ENCODE data around the gene PLEKHA1. TPM values are rescaled to one million over a fixed set of nuclear protein-coding genes. Genes with fewer than 3 reads are reported as not detected.

PLEKHA1 gene
- total and polyA plus RNA-seq, 2 donors (not counting 1 experiment from before 2014, with no cell fraction given) = 9.0 to 34.0 TPM

DNA sequence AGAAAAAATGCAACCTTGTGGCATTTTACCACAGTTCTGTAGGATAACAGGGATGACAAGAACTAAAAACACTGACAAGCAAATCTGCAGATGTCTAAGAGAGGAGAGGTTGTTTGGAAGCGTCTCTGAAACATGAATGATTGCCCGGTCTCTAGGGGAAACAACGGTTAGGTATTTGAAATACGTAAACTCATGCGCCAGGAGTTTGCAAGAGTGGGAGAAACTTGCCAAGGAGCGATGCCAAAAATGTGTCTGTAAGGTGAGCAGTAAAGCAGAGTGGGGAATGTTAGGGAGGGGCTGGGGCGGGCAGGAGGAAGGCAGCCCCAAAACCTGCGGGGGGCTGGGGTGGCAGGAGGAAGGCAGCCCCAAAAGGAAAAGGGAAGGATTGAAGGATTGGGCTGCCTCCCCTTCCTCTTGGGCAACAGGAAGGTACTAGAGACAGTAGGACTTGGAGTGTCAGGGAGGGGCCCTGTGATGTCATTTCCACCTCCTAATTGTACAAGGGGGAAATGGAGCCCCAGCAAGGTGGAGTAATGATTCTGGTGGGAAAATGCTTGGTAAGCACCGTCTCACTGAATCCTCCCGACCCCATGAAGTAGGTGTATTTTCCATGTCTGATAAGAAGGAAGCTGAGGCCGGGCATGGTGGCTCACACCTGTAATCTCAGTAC, 33.2 kb upstream of the PLEKHA1 start:
- H3K27ac Mint-ChIP-seq = no peak overlapping the region
- H2AFZ ChIP-seq (ENCODE audit: insufficient read depth, low read depth, low read length, poor library complexity, severe bottlenecking) = no peak overlapping the region
- ChIA-PET POLR2A (no interaction called here), CTCF (interaction anchor here (4.3 to 4.4 kb wide), 2 partner anchors 92 to 94 kb away, joined by 23 to 114 read pairs; no protein-coding TSS in a partner anchor)
- H3K79me2 ChIP-seq (ENCODE audit: control insufficient read depth, insufficient read depth, low read length) = no peaks in the 10 kb centered on the region
- intact Hi-C loops (cut with micrococcal nuclease) = loop anchor here (10.0 kb wide), 1 partner anchor 1214 kb away; no protein-coding TSS in a partner anchor
- ATAC-seq (ENCODE audit: low read depth) (no peak), DNase-seq (no peak)
- H3K9ac ChIP-seq (ENCODE audit: low read length) = no peak overlapping the region
- H3K4me2 ChIP-seq (replicated peaks; ENCODE audit: low read depth, low read length, poor library complexity, severe bottlenecking) = no peak overlapping the region
- TF ChIP-seq EZH2 (IDR thresholded peaks at IDR 0.05; ENCODE audit: borderline replicate concordance, insufficient read depth, low read depth, low read length, poor library complexity, severe bottlenecking) = no peak
- TF ChIP-seq, protein P1, sequence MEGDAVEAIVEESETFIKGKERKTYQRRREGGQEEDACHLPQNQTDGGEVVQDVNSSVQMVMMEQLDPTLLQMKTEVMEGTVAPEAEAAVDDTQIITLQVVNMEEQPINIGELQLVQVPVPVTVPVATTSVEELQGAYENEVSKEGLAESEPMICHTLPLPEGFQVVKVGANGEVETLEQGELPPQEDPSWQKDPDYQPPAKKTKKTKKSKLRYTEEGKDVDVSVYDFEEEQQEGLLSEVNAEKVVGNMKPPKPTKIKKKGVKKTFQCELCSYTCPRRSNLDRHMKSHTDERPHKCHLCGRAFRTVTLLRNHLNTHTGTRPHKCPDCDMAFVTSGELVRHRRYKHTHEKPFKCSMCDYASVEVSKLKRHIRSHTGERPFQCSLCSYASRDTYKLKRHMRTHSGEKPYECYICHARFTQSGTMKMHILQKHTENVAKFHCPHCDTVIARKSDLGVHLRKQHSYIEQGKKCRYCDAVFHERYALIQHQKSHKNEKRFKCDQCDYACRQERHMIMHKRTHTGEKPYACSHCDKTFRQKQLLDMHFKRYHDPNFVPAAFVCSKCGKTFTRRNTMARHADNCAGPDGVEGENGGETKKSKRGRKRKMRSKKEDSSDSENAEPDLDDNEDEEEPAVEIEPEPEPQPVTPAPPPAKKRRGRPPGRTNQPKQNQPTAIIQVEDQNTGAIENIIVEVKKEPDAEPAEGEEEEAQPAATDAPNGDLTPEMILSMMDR (IDR thresholded peaks at IDR 0.05) = no peak
- 90% methylated on average over 10 of the region's 11 CpGs for WGBS (ENCODE audit: insufficient coverage)
- H3K4me3 Mint-ChIP-seq = no peak overlapping the region
- H4K20me1 ChIP-seq (ENCODE audit: control insufficient read depth, insufficient read depth, low read length, poor library complexity, severe bottlenecking) = no peaks in the 10 kb centered on the region
- H3K9me3 Mint-ChIP-seq (ENCODE audit: insufficient read depth) = no peaks in the 10 kb centered on the region
- no peak overlapping the region for H3K4me3 ChIP-seq (ENCODE audit: control extremely low read depth in 1 of 5, extremely low read depth in 1 of 5, insufficient read depth in 1 of 5, low read depth in 2 of 5, low read length in 4 of 5)
- H3K4me1 ChIP-seq (ENCODE audit: control insufficient read depth in 2 of 2, insufficient read depth in 2 of 2, low read length in 2 of 2) = peaks cover 8 to 9% of the 10 kb centered on the region in 2 donors
- no peak overlapping the region for H3K27ac ChIP-seq (ENCODE audit: low read length in 2 of 2)
- peaks cover 0 to 3% (median 1%) of the 10 kb centered on the region in 4 experiments for H3K27me3 ChIP-seq (replicated peaks in 1 of 4; ENCODE audit: control extremely low read depth in 1 of 4, control insufficient read depth in 3 of 4, insufficient read depth in 4 of 4, low read length in 3 of 4)
- H3K4me1 Mint-ChIP-seq = peaks cover 11% of the 10 kb centered on the region
- peaks cover 28% of the 10 kb centered on the region for H3K27me3 Mint-ChIP-seq
- no peaks in the 10 kb centered on the region for H3K36me3 ChIP-seq (replicated peaks in 1 of 2; ENCODE audit: control extremely low read depth in 1 of 2, control insufficient read depth in 1 of 2, extremely low read depth in 1 of 2, insufficient read depth in 2 of 2, low read length in 1 of 2)
- H3K9me3 ChIP-seq (ENCODE audit: control extremely low read depth in 1 of 3, control insufficient read depth in 2 of 3, insufficient read depth in 1 of 3, low read length in 2 of 3) = no peaks in the 10 kb centered on the region

All from B cell (primary cell).